Measurements from ENCODE around the gene SEL1L3.

Gene SEL1L3

DNA sequence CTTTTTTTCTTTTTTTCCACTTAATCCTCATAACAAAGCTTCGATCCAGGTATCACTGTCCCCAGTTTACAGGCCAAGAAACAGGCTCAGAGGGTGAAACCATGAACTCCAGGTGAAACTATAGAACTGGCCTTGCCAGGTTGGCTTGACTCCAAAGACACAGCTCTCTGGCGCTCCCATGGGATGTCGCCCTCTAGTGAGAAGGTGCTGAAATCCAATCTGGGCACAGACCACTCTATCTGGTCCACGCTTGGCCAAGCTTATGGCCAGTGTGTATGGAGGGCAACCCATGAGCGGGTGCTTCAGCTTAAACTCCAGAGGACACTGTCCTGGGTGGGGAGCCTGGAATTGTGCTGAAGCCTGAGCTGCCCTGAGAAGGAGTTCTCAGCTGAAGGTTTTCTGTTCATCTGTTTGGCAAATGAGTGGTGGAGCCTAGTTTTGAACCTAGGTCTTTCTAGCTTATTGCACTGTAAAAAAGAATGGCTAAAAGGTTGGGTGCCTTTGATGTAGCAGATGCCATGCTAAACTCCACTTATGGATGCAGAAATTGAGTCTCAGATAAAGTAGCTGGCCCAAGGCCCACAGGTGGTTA lies 70.5 kb downstream of the SEL1L3 start:
- no peak for DNase-seq (ENCODE audit: low read depth, low spot score)

DNA sequence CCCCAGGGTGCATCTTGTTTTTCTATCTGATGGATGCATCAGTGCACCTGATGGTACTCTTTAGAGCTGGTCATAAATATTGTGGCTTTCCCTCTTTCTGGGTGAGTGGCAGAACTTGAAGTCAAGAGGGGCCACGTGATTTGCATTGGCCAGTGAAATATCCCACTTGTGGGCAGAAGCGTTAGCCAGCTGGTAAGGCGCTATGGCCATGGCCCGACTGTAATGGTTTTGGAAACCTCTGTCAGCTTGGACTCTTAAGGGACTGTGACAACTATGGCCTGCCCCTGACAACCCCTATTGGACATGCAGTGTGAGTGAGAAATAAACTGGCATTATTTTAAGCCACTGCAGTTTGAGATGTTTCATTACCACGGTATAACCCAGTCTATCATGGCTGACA lies 72.8 kb downstream of the SEL1L3 start:
- no peak for DNase-seq (ENCODE audit: low read depth, low spot score)

DNA sequence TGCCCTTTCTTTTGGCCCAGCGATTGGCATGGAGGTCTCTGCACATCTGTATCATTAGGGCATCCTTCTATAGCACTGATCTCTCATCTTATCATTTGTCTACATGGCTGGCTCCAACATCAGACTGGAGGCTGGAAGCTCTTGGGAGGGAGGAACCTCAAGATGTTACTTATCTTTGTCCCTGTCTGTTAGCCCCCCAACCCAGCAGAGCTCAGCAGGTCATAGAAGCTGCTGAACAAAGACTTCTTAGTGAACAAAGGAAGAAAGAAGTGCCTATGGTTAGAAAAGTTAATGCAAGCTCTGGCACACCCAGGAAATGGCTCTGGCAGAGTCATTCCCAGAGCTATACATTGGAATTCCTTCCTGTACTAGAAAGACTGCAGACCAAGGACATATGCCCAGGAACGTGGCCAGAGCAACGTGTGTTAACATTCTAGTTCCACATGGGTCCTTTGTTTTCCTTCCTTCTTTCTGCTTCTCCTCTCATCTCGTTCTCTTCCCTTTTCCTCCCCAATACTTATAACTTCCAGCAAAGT lies 74.0 kb downstream of the SEL1L3 start:
- DNase-seq (ENCODE audit: low read depth, low spot score), result no peak

DNA sequence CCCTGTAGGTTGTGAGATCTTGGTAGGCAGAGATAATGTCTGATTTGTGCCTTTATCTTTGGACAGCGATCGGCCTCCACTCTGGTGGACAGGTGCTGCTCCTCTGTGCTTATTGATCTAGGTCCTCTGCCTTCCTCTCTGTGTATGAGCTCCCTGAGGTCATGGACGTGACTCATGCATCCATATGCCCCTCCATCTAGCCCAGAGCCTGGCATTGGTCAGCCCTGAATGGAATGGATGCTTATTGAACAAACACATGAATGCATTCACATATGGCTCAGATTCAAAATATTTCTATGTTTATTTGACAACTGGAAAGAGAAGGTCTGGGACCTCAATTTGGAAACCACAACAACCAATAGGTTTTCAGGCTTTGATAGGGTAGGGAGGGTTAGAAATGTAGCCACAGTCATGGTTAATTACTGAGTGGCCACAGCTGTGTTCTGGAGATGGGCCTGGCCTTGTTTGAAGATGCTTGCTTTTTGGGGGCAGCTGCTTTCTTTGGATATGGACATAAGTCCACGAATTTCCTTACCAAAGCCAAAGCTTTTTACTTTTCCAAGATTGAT lies 76.2 kb downstream of the SEL1L3 start:
- no peak for DNase-seq (ENCODE audit: low read depth, low spot score)

DNA sequence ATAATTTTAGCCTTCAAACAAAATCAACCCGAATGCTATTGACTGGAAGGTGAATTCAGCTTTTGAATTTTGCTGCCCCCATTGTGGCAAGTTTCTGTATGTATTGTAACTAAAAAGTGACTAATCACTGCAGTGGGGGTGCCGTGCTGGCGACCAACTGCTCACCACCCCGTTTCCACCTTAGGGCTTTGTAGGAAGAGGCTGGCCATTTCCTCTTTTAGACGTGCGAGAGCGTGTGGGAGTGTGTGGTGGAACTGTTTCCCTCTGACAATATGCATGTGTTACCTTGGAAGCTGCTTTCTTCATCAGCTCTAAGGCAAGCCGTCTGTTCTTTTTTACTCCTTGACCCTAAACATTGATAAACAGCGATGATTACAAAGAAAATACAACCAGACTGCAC lies 78.8 kb downstream of the SEL1L3 start:
- no peak for DNase-seq (ENCODE audit: low read depth, low spot score)

DNA sequence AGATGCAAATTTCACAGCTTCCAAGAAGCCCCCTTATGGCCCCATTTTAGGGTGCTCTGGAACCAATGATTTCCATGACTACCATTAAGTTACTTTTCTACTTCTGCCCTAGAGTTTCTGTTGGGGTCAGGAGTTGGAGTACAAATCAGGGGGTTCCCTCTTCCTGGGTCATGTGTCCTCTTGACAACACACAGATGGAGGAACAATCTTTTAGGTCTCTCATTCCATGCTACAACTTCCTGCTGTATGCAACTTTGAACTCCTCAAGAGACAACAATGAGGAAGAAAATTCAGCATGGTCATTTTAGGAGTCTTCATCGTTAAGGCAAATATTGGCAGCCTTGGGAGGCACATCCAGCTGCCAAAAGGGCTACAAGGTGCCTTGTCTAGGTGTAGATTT lies 79.7 kb downstream of the SEL1L3 start:
- no peak for DNase-seq (ENCODE audit: low read depth, low spot score)

DNA sequence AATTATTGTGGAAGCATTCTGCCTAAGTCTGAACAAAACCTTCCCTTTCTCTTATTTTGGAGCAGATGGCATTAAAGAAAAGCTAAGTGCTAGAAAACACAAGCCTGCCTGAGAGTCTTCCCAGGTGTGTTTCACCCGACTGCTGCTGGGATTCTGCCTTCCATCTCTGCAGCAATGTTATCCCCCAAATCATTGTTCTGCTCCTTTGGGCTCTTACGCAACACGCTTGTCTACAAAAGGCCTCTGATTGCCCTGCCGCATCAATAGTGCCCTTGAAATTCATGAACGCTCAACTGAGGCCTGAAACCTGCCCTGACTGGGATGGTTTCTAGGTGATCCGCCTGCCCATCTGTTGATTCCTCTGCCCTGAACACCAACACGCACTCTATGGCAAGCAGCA lies 80.3 kb downstream of the SEL1L3 start:
- no peak for DNase-seq (ENCODE audit: low read depth, low spot score)

DNA sequence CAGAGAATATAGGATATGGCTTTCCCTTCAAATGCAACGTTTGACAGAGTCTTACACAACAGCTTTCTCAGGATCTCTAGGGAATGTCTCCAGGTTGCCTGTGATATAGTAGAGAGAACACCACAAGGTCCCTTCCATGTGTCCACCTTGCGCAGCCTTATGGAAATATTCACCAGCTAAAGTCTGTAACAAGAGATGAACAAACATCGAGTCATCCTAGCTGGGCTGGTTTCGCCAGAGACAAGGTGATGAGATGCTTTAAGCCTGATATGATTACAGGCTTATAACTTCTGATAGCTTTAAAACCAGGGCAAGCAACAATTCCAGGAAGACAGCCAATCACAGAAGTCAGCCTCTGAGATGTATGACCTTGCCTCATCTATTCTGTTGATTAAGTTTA lies 83.8 kb downstream of the SEL1L3 start:
- DNase-seq (ENCODE audit: low read depth, low spot score), result no peak

DNA sequence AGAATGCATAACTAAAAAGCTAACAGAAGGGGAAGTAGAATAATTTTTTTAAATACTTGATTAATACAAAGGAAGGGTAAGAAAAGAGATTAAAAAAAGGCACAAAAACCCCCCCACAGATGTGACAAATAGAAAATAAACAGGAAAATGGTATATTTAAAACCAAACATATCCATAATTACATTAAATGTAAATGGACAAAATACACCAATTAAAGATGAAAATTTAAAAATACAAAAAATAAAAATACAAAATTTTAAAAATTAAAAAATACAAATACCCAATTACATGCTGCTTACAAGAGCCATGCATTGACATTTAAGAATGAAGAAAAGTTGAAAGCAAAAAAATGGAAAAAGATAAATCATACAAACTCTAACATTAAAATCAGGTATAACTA lies 86.0 kb downstream of the SEL1L3 start:
- DNase-seq (ENCODE audit: low read depth, low spot score), result no peak

DNA sequence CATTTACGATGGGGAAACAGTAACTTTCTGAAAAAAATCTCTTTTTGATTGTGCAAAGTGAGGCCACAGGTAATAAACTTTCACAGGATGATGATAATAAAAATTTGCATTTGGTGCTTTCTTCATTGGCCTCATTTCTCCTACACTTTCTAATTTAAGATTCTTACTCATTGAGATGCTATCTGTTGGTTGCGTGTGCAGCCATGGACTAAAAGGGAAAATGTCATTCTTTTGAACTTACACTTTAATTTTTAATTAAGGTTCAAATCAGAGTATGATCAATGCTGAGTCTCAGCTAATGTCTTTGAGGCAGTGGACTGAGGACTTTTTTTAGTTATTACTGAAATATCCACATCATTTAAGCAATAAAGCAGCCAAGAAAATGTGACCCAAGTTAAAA lies 87.6 kb downstream of the SEL1L3 start:
- DNase-seq (ENCODE audit: low read depth, low spot score), result no peak

DNA sequence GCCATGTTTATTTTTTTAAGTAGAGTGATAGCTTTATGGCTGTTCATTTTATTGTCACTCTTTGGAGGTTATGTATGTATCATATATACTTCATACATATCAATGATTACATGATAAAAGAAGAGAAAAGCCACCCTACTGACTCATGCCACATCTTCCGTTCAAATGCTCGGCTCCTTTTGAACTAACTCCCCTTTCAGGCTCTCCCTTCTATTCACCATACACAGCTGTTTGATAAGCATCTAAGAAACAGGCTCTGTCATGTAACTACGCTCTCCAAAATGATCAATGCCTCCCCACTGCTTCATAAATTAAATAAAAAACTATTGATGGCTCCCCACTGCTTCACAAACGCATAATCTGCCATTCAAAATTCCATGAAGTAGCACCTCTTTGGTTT lies 89.4 kb downstream of the SEL1L3 start:
- DNase-seq (ENCODE audit: low read depth, low spot score), result no peak

DNA sequence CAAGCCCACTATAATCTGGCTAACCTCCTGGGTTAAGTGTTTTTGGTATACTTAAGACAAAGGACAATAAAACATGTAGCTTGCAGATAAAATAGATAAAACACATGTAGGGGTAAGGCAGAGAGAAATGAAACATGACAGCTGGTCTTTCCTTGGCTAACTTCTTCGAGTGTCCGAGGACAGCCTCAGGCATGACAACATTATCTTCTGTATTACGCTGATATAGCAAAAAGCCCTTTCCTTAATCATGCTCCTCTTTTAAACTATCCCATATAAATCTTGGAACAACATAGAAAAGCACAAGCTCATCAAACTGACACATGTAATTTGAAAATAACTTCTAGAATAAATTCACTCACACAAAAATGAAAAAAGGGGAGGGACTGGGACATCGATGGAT lies 91.1 kb downstream of the SEL1L3 start:
- no peak for DNase-seq (ENCODE audit: low read depth, low spot score)

DNA sequence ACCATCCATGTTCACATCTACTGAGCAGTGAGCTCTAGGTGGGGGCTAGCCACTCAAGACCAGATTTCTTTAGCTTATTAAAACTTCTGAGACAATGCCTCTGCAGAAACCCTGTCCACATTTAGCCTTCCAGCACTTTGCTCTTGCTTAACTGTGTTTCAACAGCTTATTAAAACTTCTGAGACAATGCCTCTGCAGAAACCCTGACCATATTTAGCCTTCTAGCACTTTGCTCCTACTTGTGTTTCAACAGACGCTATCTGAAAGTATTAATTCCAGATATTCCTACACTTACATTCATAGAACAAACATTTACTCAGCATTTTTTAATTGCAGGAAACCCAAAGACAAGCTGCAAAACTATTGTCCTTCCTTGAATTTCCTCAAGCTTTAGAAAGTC lies 91.9 kb downstream of the SEL1L3 start:
- no peak for DNase-seq (ENCODE audit: low read depth, low spot score)

DNA sequence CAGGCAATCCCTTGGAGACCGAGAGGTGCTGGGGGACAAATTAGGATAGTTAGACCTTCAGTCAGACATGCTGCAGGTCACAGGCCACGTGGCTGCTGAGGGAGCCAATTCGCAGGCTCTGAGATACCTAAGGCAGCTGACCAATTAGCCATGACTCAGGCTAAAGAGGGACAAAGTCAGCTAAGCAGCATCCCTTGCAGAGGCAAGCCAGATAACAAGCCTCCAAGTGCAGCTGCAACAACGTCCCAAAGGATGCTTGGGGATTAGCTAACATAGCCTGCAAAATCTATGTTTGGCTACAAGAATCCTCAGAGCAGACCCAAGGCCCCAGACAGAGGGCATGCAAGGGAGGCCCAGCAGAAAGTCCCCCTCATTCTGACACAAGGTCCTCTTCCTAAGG lies 93.5 kb downstream of the SEL1L3 start:
- no peak for DNase-seq (ENCODE audit: low read depth, low spot score)

DNA sequence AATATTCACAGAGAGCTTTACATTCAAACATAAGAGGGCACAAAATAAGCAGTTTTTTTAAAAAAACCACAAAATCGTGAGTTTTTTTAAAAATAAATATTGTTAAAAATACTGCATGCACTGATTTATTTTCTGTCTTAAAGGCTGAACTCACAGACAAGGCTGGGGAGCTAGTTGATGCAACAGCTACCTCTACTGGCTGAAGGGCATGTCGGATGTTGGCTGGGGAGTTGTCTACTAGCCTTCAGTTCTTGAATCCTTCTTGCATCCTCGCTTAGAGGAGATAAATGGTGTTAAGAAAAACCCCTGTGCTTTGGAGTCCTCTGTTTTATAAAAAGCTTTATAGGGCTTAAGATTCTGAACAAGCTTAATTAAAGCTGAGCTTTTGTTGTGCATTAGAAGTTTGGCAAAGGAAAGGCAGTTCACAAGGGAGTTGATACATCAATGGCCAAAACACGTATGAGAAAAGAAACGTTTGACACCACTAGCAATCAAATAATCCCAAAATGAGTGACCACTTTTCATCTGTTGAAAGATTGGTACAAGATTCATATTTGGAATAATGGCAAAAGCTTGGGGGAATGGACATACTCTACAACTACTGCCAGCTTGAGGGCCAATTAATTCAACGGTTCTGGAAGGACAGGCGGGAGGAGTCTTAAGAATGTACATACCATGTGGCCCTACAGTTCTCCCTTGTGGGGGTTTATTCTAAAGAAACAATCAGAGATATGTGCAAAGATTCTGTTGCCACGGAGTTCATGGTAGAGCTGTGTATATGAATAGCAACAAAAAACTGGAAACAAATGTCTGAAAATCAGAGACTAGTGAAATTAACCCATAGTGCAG lies 94.7 kb downstream of the SEL1L3 start:
- no peak for DNase-seq (ENCODE audit: low read depth, low spot score)

DNA sequence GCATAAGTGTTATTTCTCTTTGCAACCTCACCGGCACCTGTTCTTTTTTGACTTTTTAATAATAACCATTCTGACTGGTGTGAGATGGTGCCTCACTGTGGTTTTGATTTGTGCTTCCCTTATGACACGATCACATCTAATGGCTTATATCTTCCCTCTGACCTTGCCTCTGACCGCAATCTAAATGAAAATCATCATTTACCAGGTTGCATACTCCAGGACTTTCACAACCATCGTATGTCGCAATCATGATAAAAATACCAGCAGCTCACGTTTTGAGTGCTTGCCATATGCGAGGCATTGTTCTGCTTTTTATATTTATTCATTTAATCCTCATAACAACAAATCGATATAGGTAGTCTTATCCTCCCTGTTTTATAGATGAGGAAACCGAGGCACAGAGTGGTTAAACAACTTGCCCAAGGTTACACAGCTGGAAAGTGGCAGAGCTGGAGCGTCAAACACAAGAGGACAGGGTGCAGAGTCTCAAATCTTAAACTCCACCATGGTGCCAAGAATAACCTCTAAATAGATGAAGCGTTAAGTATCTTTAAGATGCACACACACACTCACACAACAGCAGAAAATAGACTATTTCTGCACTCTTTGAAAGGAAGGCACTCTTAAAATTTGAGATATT lies 102.2 kb downstream of the SEL1L3 start:
- no peak for DNase-seq (ENCODE audit: low read depth, low spot score)

DNA sequence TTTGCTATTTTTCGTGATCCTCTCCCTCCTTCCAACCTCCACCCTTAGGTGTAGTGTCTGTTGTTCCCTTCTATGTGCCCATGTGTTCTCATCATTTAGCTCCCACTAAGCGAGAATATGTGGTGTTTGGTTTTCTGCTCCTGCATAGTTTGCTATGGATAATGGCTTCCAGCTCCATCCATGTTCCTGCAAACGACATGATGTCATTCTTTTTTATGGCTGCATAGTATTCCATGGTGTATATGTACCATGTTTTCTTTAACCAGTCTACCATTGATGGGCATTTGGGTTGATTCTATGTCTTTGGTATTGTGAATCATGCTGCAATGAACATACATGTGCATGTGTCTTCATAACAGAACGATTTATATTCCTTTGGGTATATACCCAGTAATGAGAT lies 102.7 kb downstream of the SEL1L3 start:
- no peak for DNase-seq (ENCODE audit: low read depth, low spot score)

DNA sequence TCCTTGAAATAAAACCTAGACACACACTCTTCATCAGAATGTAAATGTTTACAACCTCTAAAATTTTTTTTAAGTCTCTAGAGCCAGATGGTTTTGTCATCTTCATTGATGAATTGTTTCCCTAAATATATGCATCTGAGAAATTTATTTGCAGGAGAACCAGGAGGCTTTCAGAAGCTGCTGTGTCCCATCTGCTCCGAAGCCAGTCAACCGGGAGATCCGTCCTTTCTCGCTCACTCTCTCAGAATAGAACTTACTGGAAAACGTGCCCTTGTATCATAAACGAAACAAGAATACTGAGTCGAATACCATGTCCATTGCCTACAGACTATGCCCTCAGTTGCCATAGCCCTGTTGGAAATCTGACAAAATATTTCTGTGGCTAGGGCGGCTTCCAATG lies 103.7 kb downstream of the SEL1L3 start:
- DNase-seq (ENCODE audit: low read depth, low spot score), result no peak

DNA sequence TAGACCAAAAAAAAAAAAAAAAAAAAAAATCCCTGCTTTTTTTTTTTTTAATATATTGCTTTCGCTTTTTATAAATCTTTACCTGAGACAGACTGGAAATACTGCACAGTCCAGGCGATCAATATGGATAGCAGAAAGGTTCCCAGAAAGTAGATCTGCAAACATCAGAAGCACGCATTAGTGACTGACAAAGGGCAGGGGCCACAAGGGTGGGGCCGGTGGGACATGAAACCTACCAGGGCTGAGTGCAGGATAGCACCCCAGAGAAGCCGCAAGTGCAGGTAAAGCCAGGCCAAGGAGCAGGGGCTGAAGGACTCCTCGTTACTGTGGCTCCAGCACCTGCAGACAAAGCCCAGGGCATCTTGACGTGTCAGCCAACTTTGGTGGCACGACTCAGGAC lies 105.3 kb downstream of the SEL1L3 start:
- no peak for DNase-seq (ENCODE audit: low read depth, low spot score)

DNA sequence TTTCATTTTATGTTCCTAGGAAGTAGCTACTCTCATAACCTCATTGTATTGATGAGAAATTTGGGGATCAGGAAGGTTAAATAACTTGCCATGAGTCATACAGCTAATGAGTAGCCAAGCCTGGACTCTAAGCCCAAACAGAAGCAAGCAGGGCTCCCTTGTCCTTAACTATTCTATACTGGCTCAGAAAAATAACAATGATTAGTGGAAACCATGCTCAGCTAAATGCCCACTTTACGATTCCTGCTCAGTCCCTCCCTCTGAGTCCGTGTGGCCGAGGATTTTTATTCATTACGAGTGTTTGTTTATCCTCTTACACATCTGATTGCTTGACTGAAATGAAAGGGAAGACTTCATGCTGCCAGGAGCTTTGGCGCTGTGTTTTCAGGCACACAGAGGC lies 106.3 kb downstream of the SEL1L3 start:
- no peak for DNase-seq (ENCODE audit: low read depth, low spot score)

DNA sequence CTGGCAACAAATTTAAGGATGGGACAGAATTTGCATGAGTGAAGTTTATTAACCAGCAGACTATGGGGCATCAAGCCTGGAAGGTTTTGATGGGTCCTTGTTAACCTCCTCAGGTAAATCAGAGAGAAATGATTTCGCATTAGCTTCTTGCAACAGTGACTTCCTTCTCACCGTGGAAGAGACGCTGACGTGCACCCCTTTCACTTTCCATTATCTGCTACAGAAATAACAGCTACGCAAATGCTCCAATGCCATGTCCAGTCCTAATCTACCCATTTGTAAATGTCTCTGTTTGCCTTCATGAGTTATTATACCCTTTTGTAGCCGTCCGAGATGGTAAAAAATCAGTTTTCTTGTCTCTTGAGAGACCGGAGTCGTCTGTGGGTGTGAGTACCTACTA lies 106.9 kb downstream of the SEL1L3 start:
- DNase-seq (ENCODE audit: low read depth, low spot score), result no peak

DNA sequence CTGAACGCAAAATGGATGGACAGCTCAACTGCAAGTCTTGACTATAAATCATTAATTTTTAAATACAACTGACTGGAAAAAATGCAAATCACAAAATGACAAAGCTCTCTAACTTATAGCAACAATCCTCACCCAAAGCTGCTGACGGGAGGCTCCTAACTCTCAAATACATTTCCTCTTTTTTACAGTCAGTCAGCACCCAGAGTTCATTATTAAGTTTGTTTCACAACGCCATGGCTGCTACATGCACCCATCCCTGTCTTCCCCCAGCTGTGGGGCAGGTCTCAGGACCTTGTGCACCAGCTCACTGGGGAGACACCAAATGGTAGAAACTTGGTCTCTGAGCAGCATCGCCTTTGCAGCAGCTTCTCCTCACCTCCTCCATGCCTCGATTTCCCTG lies 109.5 kb downstream of the SEL1L3 start:
- DNase-seq (ENCODE audit: low read depth, low spot score), result no peak

DNA sequence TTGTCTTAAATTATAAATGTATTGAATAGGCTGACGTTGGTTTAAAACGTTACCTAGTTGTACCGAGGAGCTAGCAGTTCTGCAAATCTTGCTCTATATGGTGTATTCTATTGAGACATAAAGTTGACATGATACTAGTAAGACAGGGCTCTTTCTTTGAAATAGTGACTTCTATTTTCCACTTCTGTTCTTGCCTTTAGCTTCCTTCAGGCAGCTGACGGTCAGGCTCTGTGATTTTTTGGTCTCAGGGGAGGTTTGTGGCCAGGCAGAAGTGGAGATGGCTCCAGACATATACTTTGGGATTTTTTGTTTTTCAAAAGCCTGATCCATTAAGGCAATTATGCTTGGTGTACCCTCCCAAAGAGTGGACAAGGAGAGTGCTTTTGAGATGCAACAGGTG lies 111.9 kb downstream of the SEL1L3 start:
- no peak for DNase-seq (ENCODE audit: low read depth, low spot score)

Measured in activated naive CD8-positive, alpha-beta T cell treated with anti-CD3 and anti-CD28 coated beads, Interleukin-2, amount 50 U/mL, for 16 hours (primary cell).